HepG2 (cell line): ENCODE data around the gene NECAB2. TPM values are rescaled to one million over a fixed set of nuclear protein-coding genes. Genes with fewer than 3 reads are reported as not detected.
A peak's percentile ranks its signal among the peaks of the same experiment; 100 is the strongest.

Experiments
- ARID3A ChIP-seq: IDR thresholded peaks from 2 replicates; pipeline ENCODE4 v1.6.1; 2012; ENCODE audit warnings: low read depth, low read length, improper control_type of control experiment
- CREM ChIP-seq, 2 experiments: sonication (generic) in 1 of 2; formaldehyde crosslinking in 1 of 2; IDR thresholded peaks; 2 replicates each; pipeline versions ENCODE4 v1.4.0 to v1.6.1; 2016 to 2020; ENCODE audit warnings: antibody characterized with exemption in 1 of 2, mild to moderate bottlenecking in 1 of 2, missing genetic modification reagents in 1 of 2
- MBNL3 ChIP-seq: fragments of 250-450 bp; sonication (Bioruptor Pico); conservative IDR thresholded peaks from 2 replicates; pipeline ENCODE4 v1.8.0; 2022; ENCODE audit warnings: mild to moderate bottlenecking, inconsistent platforms
- NKX3-1 ChIP-seq: sonication (generic); formaldehyde crosslinking; IDR thresholded peaks from 2 replicates; pipeline ENCODE4 v1.5.0; 2020; ENCODE audit warnings: missing genetic modification reagents
- PAXIP1 ChIP-seq: sonication (generic); formaldehyde crosslinking; conservative IDR thresholded peaks from 2 replicates; pipeline ENCODE4 v1.4.0; 2020; ENCODE audit warnings: mild to moderate bottlenecking, missing genetic modification reagents, moderate library complexity
- TFAP4 ChIP-seq: sonication (generic); IDR thresholded peaks from 2 replicates; pipeline ENCODE4 v1.6.1; 2016; ENCODE audit warnings: low read depth, borderline replicate concordance
- TFDP2 ChIP-seq: sonication (generic); formaldehyde crosslinking; IDR thresholded peaks from 2 replicates; pipeline ENCODE4 v1.4.0; 2020; ENCODE audit warnings: missing genetic modification reagents
- U2AF1 ChIP-seq: fragments of 200-400 bp; formaldehyde crosslinking; optimal IDR thresholded peaks from 2 replicates; pipeline ENCODE3; 2017; ENCODE audit warnings: mild to moderate bottlenecking, low read depth, low read length
- ZBTB14 ChIP-seq: sonication (generic); formaldehyde crosslinking; IDR thresholded peaks from 2 replicates; pipeline ENCODE4 v1.4.0; 2020; ENCODE audit warnings: missing genetic modification reagents
- ZBTB42 ChIP-seq: sonication (generic); formaldehyde crosslinking; IDR thresholded peaks from 2 replicates; pipeline ENCODE4 v1.5.0; 2020; ENCODE audit warnings: mild to moderate bottlenecking, missing genetic modification reagents
- ZKSCAN8 ChIP-seq: IDR thresholded peaks from 2 replicates; pipeline ENCODE4 v1.6.1; 2016; ENCODE audit warnings: borderline replicate concordance, missing genetic modification reagents, missing compliant biosample characterization
- ZNF207 ChIP-seq: fragments of 450-650 bp; IDR thresholded peaks from 2 replicates; pipeline ENCODE4 v1.6.1; 2016; ENCODE audit warnings: antibody characterized with exemption, borderline replicate concordance
- ZNF224 ChIP-seq: sonication (generic); formaldehyde crosslinking; IDR thresholded peaks from 2 replicates; pipeline ENCODE4 v1.5.0; 2020; ENCODE audit warnings: mild to moderate bottlenecking, missing genetic modification reagents
- ZNF225 ChIP-seq: sonication (generic); formaldehyde crosslinking; IDR thresholded peaks from 2 replicates; pipeline ENCODE4 v1.4.0; 2020; ENCODE audit warnings: mild to moderate bottlenecking, missing genetic modification reagents
- ZNF292 ChIP-seq: sonication (generic); formaldehyde crosslinking; IDR thresholded peaks from 2 replicates; pipeline ENCODE4 v1.8.1; 2022; ENCODE audit warnings: mild to moderate bottlenecking, low read depth, missing genetic modification reagents, borderline replicate concordance
- ZNF431 ChIP-seq: sonication (generic); formaldehyde crosslinking; IDR thresholded peaks from 2 replicates; pipeline ENCODE4 v1.9.0; 2022; ENCODE audit warnings: missing genetic modification reagents, low read depth, mild to moderate bottlenecking, borderline replicate concordance
- ZNF567 ChIP-seq: sonication (generic); formaldehyde crosslinking; IDR thresholded peaks from 2 replicates; pipeline ENCODE4 v1.8.1; 2023; ENCODE audit warnings: mild to moderate bottlenecking, missing genetic modification reagents, borderline replicate concordance
- ZNF724P ChIP-seq: sonication (generic); formaldehyde crosslinking; IDR thresholded peaks from 2 replicates; pipeline ENCODE4 v1.8.0; 2022; ENCODE audit warnings: missing genetic modification reagents, borderline replicate concordance
- ZNF737 ChIP-seq: sonication (generic); formaldehyde crosslinking; IDR thresholded peaks from 2 replicates; pipeline ENCODE4 v1.5.0; 2020; ENCODE audit warnings: missing genetic modification reagents, mild to moderate bottlenecking, borderline replicate concordance
- ZNF891 ChIP-seq: sonication (generic); formaldehyde crosslinking; IDR thresholded peaks from 2 replicates; pipeline ENCODE4 v1.5.0; 2020; ENCODE audit warnings: mild to moderate bottlenecking, missing genetic modification reagents
- ZSCAN29 ChIP-seq: sonication (generic); formaldehyde crosslinking; conservative IDR thresholded peaks from 2 replicates; pipeline ENCODE4 v1.4.0; 2020; ENCODE audit warnings: mild to moderate bottlenecking, missing genetic modification reagents
- polyA plus RNA-seq, 8 experiments: library from polyadenylated mRNA; depleted of rRNA in 3 of 8; stranded (reverse) in 7 of 8; unstranded in 1 of 8; fragments of >200 nt; fragmentation: Illumina TruSeq in 4 of 8; extraction: Trizol in 4 of 8; gene quantifications; 2 replicates each; pipeline versions ENCODE4 v1.2.1 to v1.2.3, GENCODE V29; 2011 to 2016; ENCODE audit warnings: low read depth in 4 of 8, missing spikeins in 1 of 8, mixed read lengths in 1 of 8; ENCODE audit not compliant: insufficient read depth in 1 of 8
- total RNA-seq, 5 experiments: library from RNA; depleted of rRNA; stranded (reverse); fragments of >200 nt; fragmentation: Illumina TruSeq; extraction: Trizol; gene quantifications; 2 replicates each; pipeline ENCODE4 v1.2.3, GENCODE V29; 2016; ENCODE audit warnings: low read depth in 1 of 5

Gene NECAB2
- total and polyA plus RNA-seq, 2 of the 13 experiments (the other 11 are each of a cell fraction or from before 2014, with no cell fraction given) = 0.21 to 0.49 TPM

GRCh38 chr16:83940630-83941378 is 27.2 kb upstream of the NECAB2 start (continued):
- TF ChIP-seq PAXIP1 (CRISPR knock-in tag) (no peak), MBNL3 (CRISPR knock-in tag) (no peak), ZNF431 (0 out of 2 replicates have a peak, but pooled peaks have one; percentile 47), ZNF207 (no peak), U2AF1 (no peak), ZNF224 (CRISPR knock-in tag) (no peak), ZBTB42 (no peak), ZNF737 (CRISPR knock-in tag) (0 out of 2 replicates have a peak, but pooled peaks have one; percentile 7), ZKSCAN8 (CRISPR knock-in tag) (no peak), ZNF891 (CRISPR knock-in tag) (0 out of 2 replicates have a peak, but pooled peaks have one; percentile 17), TFAP4 (peak; percentile 48; the same call in 1 of the 2 replicates), ZSCAN29 (CRISPR knock-in tag) (no peak), ZNF724P (CRISPR knock-in tag) (no peak), ZNF292 (CRISPR knock-in tag) (peak; percentile 48; the same call in 1 of the 2 replicates), ZNF225 (no peak), NKX3-1 (CRISPR knock-in tag) (no peak), ZBTB14 (no peak), CREM (IDR thresholded peaks at IDR 0.05) (no peak), CREM (CRISPR knock-in tag; IDR thresholded peaks at IDR 0.05) (no peak), ZNF567 (CRISPR knock-in tag) (no peak), ARID3A (no peak), TFDP2 (no peak)
